Endothelial cell (in vitro differentiated cells): ENCODE results near the gene C14orf132. TPM values are rescaled to one million over a fixed set of nuclear protein-coding genes. Genes with fewer than 3 reads are reported as not detected.

Experiments used
- DNase-seq: peaks from one replicate; pipeline ENCODE4 v3.0.0; 2021; ENCODE audit warnings: low spot score
- H3K27ac Mint-ChIP-seq: one replicate; pipeline ENCODE4 v1.8.0; 2021; ENCODE audit warnings: mixed read lengths, inconsistent platforms; ENCODE audit not compliant: unreplicated experiment
- H3K27me3 Mint-ChIP-seq: one replicate; pipeline ENCODE4 v1.8.0; 2021; ENCODE audit warnings: mild to moderate bottlenecking, moderate library complexity, mixed read lengths, inconsistent platforms; ENCODE audit not compliant: unreplicated experiment
- H3K36me3 Mint-ChIP-seq: one replicate; pipeline ENCODE4 v1.8.0; 2021; ENCODE audit warnings: mild to moderate bottlenecking, low read depth, mixed read lengths, inconsistent platforms; ENCODE audit not compliant: unreplicated experiment
- H3K4me1 Mint-ChIP-seq: one replicate; pipeline ENCODE4 v1.8.0; 2021; ENCODE audit warnings: mild to moderate bottlenecking, mixed read lengths, inconsistent platforms; ENCODE audit not compliant: unreplicated experiment
- H3K4me3 Mint-ChIP-seq: one replicate; pipeline ENCODE4 v1.8.0; 2021; ENCODE audit warnings: mild to moderate bottlenecking, mixed read lengths, inconsistent platforms; ENCODE audit not compliant: unreplicated experiment
- H3K9me3 Mint-ChIP-seq: one replicate; pipeline ENCODE4 v1.8.0; 2021; ENCODE audit warnings: mixed read lengths, inconsistent platforms; ENCODE audit not compliant: unreplicated experiment
- CTCF ChIP-seq: fragments of 200-600 bp; sonication (generic); IDR thresholded peaks from one replicate; pipeline ENCODE4 v1.5.0; 2021; ENCODE audit warnings: antibody characterized with exemption; ENCODE audit not compliant: unreplicated experiment
- total RNA-seq: library from RNA; stranded (reverse); fragmentation: NEBNext Ultra II Directional; extraction: Animal tissue kit (Norgen Biotek cat#: 25700); gene quantifications from one replicate; pipeline ENCODE4 v1.2.1, GENCODE V29; 2021; ENCODE audit not compliant: unreplicated experiment

C14orf132 gene
- total RNA-seq, 1 donor from 2014 or later, result 4.4 TPM

- Mint-ChIP-seq H3K27me3 (peaks cover 4% of the 10 kb centered on the region), H3K9me3 (no peaks in the 10 kb centered on the region), H3K27ac (peak overlapping the region; percentile 99), H3K4me3 (peak overlapping the region; percentile 70), H3K4me1 (peaks cover 15% of the 10 kb centered on the region), H3K36me3 (no peaks in the 10 kb centered on the region)
- no peak for DNase-seq
- TF ChIP-seq CTCF, result no peak
Observed at GRCh38 chr14:96126783-96127271, 87.7 kb downstream of the C14orf132 start.

DNA sequence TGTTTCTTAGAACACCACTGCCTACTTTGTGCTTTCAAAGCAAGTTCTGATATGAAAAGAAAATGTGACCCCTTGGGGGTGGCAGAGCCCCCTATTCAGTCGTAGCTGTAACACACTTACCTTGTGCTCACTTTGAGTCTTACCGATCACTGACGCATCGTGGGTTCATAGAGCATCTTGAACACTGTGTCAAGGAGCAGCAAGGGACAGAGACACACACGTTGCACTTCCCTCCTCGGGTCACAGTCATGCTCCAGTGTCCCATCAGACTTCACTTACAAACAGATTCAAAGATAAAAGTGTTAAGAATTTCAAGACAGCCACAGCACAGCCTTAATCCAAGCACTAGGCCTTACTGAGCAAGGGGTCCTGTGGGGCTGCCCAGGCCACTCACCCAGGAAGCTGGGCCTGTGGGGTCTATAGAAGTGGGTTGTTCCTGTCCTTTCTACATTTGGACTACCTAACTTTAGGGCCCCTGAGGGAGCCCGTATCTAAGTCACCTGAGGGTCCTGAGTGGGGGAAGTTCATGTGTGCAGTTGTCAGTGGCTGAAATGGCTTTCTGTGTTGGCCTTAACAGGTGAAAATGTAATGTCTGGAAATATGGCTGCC, 90.1 kb downstream of the C14orf132 start:
- peaks cover 15% of the 10 kb centered on the region for H3K4me1 Mint-ChIP-seq
- H3K9me3 Mint-ChIP-seq, result no peaks in the 10 kb centered on the region
- H3K27ac Mint-ChIP-seq, result no peak overlapping the region
- H3K4me3 Mint-ChIP-seq, result no peak overlapping the region
- TF ChIP-seq CTCF, result no peak
- no peaks in the 10 kb centered on the region for H3K36me3 Mint-ChIP-seq
- peaks cover 7% of the 10 kb centered on the region for H3K27me3 Mint-ChIP-seq
- no peak for DNase-seq

DNA sequence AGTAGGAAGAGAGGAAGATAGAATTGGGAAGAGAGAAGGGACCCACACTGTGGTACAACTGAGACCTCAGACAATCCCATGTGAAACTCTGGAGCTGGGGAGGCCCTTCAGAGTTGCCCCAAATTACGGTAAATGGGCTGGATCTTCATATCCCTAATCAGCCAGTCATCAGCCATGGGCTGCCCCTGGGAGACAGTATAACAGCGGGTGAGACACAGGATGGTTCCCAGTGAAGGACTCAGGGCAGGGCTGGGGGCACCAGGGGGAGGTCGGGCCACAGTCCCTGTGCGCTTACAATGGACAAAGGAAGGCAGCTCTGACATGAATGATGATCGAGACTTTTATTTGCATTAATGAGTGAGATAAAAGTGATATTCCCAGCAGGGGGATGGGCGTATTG, 91.2 kb downstream of the C14orf132 start:
- Mint-ChIP-seq H3K27ac (no peak overlapping the region), H3K27me3 (peaks cover 5% of the 10 kb centered on the region), H3K4me3 (no peak overlapping the region), H3K36me3 (no peaks in the 10 kb centered on the region), H3K9me3 (no peaks in the 10 kb centered on the region), H3K4me1 (peaks cover 15% of the 10 kb centered on the region)
- no peak for TF ChIP-seq CTCF
- DNase-seq, result no peak

GRCh38 chr14:96130854-96131253, 91.7 kb downstream of the C14orf132 start:
- H3K4me1 Mint-ChIP-seq, result peaks cover 12% of the 10 kb centered on the region
- H3K4me3 Mint-ChIP-seq, result no peak overlapping the region
- no peak overlapping the region for H3K27ac Mint-ChIP-seq
- H3K27me3 Mint-ChIP-seq, result peaks cover 5% of the 10 kb centered on the region
- no peaks in the 10 kb centered on the region for H3K36me3 Mint-ChIP-seq
- no peaks in the 10 kb centered on the region for H3K9me3 Mint-ChIP-seq
- TF ChIP-seq CTCF, result no peak
- DNase-seq, result no peak

DNA sequence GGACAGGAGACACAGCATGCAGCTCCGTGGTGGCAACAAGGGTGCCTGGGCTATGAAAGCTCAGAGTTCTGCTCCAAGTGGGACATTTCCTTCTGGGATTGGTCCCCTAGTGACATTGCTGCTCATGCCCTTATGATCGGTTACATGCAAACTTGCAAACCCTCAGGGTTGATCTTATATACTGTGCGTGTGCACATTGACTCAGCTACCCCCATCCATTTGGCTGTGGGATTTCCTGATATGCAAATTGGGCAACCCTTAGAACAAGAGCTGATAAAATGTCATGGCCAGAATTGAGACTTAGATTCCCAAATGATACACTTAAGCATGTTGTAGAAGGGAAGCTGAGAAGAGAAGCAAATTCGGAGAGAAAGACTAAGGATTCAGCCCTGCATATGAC, 92.7 kb downstream of the C14orf132 start:
- no peaks in the 10 kb centered on the region for H3K36me3 Mint-ChIP-seq
- no peak overlapping the region for H3K4me3 Mint-ChIP-seq
- TF ChIP-seq CTCF, result no peak
- no peak for DNase-seq
- no peak overlapping the region for H3K27ac Mint-ChIP-seq
- peaks cover 5% of the 10 kb centered on the region for H3K27me3 Mint-ChIP-seq
- H3K9me3 Mint-ChIP-seq, result no peaks in the 10 kb centered on the region
- H3K4me1 Mint-ChIP-seq, result peaks cover 3% of the 10 kb centered on the region
